GM12865 (cell line): ENCODE measurements around the gene LAMA4.

Experiments used
- DNase-seq: peaks from one replicate; pipeline ENCODE4 v3.0.0; 2010; ENCODE audit warnings: low read depth
- H3K4me3 ChIP-seq: 2 replicates; pipeline ENCODE4 v1.5.1; 2011; ENCODE audit warnings: mild to moderate bottlenecking, low read depth, low read length, control low read depth
- CTCF ChIP-seq: IDR thresholded peaks from 2 replicates; pipeline ENCODE4 v1.5.1; 2011; ENCODE audit warnings: low read length, control low read depth, low read depth, inconsistent platforms; ENCODE audit not compliant: insufficient read depth; ENCODE audit errors: missing control alignments

Gene LAMA4

GRCh38 chr6:112148103-112148502, 106.3 kb downstream of the LAMA4 start:
- no peak for DNase-seq
- no peak for TF ChIP-seq CTCF
- H3K4me3 ChIP-seq, result no peak overlapping the region

DNA sequence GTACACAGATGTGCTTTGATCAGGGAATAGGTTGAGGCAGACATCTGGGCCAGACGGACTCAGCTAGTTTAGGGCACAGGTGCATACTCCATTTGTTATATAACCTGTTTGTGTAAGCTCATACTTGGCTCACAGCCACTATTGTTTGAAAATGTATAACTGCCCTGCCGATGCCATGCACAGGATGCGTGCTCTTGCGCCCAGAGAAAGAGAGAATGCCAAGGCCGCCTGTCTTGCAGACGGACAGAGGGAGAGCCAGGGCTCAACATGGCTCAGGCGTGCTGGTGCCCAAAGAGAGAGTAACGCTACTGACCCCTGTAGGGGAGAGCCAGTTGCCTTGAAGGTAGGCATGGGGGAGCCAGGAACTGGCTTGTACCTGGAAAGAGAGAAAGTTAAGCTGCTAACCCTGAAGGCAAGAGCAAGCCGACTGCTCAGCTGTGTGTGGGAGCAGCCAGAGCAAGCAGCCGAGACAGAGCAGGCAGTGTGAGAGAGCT, 109.2 kb downstream of the LAMA4 start:
- H3K4me3 ChIP-seq, result no peak overlapping the region
- no peak for TF ChIP-seq CTCF
- no peak for DNase-seq

GRCh38 chr6:112144145-112144926, 110.0 kb downstream of the LAMA4 start:
- no peak overlapping the region for H3K4me3 ChIP-seq
- no peak for DNase-seq
- TF ChIP-seq CTCF, result no peak

GRCh38 chr6:112141707-112142106, 112.7 kb downstream of the LAMA4 start:
- no peak for DNase-seq
- no peak overlapping the region for H3K4me3 ChIP-seq
- TF ChIP-seq CTCF, result no peak

GRCh38 chr6:112139052-112139451, 115.3 kb downstream of the LAMA4 start:
- no peak overlapping the region for H3K4me3 ChIP-seq
- no peak for TF ChIP-seq CTCF
- no peak for DNase-seq

- no peak for TF ChIP-seq CTCF
- no peak overlapping the region for H3K4me3 ChIP-seq
- no peak for DNase-seq
Measured at GRCh38 chr6:112130878-112131277, 123.5 kb downstream of the LAMA4 start.

- no peak overlapping the region for H3K4me3 ChIP-seq
- DNase-seq, result no peak
Measured at GRCh38 chr6:112128208-112128607, 126.2 kb downstream of the LAMA4 start.

More at GRCh38 chr6:112128208-112128607, 126.2 kb downstream of the LAMA4 start:
- no peak for TF ChIP-seq CTCF
